GM18873 (cell line): ENCODE measurements around the gene SHB.

Experiments used
- ATAC-seq: cut with Tn5 transposase; IDR thresholded peaks from one replicate; pipeline ENCODE4 v1.9.1; 2021; ENCODE audit warnings: mild to moderate bottlenecking, moderate library complexity, moderate number of reproducible peaks; ENCODE audit not compliant: unreplicated experiment, low FRiP score

SHB gene

DNA sequence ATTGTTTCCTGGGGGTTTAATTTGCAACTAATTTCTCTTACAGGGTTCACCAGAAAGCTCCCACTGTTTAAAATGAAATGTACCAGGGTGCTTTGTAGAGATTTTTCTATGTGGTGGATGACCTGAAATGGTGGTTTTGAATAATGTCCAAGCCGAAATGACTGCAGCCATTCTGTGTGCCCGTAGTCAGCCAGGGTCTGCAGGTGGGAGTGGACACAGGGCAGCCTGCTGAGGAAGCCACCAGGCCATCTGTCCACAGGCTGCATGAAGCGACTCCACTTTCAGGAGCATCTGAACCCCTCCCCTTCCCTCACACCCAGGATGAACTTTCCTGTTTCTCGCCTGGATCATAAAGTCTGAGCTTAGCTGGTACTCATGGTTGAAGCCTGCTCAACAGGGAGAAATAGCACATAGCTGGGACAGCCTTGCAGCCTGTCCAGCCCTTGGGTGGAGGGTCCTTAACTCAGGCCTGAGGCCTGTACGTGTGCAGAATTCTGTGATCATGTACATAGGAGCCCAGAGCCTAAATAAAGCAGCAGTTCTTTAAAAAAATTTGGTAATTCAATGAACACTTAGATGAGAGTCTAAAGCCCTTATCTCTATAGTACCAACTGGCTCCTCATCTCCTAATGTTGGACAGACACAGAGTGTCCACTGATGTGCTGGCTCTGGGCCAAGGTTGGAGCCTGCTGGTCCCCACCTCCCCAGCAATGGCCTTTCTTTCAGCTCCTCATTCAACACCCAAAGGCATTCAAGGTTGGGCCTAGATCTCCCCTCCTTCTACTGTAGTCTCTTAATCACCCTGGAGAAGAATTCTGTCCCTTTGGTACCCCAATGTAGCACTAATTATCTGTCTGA is 72.8 kb downstream of the SHB start:
- no peak for ATAC-seq

DNA sequence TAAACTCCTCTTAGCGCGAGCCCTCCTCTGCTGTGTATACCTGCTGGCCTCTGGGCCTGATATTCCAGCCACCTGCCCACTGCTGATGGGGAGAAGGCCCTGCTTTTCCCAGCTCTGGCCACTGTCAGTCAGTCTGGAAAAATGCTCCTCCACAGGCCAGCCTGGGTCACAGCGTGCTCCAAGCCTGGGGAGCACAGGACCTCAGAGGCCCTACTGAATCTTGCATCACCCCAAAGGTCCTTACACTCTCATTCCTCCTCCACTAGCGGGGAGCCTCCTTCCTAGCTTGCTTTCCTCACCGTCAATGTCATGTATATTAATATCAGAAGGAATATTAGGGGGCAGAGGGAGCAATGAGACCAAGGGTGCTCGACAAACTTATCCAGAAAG is 73.7 kb downstream of the SHB start:
- no peak for ATAC-seq

DNA sequence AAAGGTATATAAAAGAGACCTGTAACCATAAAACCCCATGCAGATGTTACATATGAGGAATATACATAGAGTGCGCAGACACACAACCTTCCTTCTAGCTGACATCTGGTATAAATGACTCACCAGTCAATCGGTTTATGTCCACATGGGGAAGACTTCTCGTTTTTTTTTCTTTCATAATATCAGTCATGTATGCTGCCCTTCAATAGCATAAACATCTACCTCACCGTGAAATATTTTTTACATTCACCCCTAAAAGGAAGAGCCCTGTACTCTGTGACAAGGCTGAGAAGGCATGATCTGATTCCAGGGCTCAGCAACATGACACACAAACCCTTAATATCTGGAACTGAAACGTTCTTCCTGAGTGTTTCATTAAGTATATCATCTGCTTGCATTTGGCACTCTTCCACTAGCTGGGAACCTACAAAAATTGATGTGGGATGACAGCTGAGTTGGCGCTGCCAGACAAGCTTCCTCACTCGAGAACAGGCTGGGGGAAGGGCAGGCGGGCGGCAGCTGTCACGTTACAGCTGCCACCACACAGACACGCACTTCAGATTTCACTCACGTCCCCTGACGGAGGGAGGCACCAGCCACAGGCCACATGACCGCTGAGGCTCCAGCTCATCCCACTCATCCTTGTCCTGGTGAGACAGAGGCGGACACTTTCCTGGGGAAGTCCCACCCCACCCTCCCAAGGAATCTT is 74.2 kb downstream of the SHB start:
- ATAC-seq = peak; percentile 69

DNA sequence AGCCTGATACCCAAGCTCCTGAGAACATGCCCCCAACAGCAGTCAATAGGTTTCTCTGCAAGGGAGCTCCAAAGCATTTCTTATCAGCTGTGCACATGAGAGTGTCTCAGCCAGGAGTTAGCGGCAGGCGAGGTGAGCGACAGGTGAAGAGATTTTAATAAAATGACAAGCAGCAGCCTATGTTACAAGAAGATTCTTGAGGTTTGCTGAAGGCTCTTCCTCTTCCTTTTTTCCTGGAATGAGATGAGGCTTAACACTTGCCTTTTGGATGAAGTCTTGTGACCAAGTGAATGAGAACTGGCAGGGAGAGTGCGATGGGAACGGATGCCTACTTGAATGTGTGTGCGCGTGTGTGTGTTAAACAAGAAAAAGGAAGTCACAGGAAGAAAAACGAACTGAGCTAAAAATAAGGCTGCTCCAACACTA is 76.1 kb downstream of the SHB start:
- no peak for ATAC-seq

GRCh38 chr9:37990404-37991015 is 78.5 kb downstream of the SHB start:
- no peak for ATAC-seq

DNA sequence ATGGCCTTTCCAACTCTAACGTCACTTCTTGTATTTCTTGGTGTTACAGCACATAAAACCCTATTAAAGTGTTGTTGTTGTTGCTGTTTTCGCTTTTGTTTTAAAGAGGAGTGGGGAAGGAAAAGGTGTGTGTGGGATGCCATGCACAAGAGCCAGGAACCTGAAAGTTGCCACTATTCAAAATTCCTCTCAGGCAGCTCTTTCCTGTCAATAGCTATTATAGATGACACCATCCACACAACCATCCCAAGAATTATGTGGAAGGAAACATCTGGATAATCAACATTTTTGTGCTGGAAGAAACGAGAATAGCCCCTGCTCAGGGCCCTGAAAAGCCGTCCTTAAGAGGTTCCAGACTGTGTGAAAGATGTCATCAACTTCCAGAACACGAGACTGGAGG is 79.3 kb downstream of the SHB start:
- ATAC-seq = no peak

DNA sequence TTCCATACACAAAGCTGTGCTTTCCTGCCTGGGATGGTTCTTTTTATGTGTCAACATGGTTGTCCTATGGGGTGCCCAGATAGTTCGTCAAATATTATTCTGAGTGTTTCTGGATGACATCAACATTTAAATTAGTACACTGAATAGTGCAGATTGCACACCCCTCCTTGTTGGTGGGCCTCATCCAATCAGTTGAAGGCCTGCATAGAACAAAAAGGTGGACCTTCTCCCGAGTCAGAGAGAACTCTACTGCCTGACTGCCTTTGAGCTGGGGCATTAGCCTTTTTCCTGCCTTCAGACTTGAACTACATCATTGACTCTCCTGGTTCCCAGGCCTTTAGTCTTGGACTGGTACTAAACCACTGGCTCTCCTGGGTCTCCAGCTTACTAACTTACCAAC is 80.4 kb downstream of the SHB start:
- ATAC-seq = no peak

- no peak for ATAC-seq
These were observed 81.0 kb downstream of the SHB start for GRCh38 chr9:37988041-37988440.

DNA sequence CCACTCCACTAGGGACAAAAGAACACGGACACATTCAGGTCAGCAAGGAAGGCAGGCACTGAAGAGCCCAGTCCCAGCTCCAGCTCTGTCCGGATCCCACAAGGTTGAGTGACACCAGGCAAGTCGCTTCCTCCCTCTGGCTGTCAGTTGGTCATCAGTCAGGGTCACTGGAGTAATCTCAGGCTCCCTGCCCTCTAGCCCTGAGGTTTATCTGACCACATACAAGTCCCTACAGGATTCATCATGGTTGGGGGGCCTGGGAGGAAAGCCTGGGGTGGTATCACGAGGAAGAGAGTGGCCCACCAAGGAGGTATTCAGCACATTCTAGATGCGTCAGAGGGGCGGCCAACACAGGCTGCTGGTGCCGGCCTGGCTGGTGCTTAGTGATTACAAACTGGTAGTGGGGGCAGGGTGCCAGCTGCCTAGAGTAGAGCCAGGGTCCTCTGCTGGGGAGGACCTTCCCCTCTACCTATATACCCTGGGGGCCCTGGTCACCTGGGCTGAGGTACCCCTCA is 81.5 kb downstream of the SHB start:
- no peak for ATAC-seq

GRCh38 chr9:37986771-37987258 is 82.2 kb downstream of the SHB start:
- peak; percentile 58 for ATAC-seq

DNA sequence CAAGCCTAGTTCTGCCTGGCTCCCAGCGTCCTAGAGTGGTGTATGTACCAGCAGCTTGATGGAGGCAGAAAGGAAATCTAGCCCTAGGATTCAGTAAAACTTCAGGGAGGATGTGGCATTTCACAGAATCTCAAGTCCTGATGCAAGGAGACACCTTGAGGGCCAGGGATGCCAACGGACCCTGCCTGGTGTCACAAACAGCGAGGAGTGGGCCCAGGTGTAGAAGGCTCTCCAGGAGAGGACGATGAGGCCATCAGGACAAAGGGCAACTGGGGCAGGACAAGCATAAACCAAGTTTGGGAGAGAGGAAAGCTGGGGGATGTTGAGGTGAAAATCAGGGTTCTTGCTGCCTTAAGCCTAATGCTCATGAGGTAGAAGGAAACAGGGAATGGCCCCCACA is 83.0 kb downstream of the SHB start:
- ATAC-seq = no peak

DNA sequence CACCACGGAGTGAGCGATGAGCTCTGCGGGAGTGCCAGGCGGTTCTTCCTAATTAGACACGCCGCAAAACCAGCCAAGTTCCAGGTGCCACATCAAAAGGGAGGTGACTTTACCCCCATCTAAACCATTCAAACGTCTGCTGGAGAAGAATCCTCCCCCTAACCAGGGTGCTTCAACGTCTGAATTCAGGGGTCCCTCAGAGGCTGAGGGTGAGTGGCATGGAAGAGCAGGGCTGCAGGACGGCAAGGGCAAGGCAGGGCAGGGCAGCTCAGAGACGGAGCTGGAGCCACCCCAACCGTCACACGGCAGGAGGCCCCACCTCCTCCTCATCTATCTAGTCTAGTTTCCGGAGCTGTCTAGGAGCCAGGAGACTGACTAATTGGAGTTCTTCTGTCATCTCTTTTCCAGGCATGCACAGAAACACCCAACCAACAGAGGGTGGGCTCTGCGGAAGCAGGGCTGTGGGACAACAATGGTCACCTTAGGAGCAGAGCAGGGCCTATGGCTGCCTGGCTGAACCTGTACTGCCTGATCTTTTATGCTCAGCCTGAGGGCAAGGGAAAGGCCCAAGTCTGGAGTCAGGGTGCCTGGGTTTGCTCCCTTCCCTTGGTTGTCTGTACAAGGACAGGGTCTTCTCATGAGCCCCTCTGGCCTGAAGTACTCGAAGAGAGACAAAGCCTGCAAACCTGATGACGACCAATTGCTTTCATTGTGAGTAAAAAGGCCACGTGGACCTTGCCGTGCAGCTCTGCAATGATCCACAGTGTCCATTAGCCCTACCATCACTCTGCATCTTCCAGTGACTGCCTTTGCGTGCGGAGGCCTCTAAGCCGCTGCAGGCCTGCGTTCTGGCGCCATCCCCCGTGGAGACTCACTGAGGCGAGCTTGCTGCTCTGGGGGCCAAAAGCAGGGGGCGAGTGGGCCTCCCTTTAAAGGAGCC is 84.1 kb downstream of the SHB start:
- ATAC-seq = no peak

GRCh38 chr9:37984278-37984671 is 84.8 kb downstream of the SHB start:
- no peak for ATAC-seq

DNA sequence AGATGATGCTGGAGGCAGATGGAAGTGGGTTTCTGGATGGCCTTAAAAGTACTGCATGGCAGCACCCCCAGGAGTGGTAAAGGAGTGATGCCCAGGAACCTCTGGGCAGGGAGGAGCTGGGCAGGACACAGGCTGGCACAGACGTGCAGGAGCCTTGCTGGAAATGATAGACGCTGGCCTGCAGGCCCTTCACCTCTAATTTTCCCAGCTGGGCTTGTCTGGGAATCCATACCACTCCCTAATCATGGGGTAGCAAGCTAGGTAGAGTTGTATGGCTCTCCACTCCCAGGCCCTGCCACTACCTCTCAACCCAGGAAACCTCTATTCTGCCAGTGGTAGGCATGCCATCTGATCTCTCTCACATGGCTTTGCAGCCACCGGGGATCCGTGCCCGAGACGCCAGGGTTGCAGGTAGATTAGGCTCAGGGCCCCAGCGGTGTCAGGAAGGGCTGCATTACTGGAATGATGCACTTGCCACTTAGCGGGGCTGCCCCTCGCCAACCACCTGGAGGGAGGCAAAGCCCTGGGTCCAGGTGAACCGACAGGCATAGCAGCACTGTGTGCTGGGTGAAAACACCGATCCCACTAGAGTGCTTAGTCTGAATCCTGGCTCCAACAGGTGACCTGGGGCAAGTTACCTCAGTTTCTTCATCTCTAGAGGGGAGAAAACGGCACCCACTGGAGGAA is 85.5 kb downstream of the SHB start:
- no peak for ATAC-seq

GRCh38 chr9:37979844-37980243 is 89.2 kb downstream of the SHB start:
- no peak for ATAC-seq

- no peak for ATAC-seq
These were observed 90.0 kb downstream of the SHB start for GRCh38 chr9:37978983-37979382.

GRCh38 chr9:37978481-37978864 is 90.6 kb downstream of the SHB start:
- no peak for ATAC-seq

DNA sequence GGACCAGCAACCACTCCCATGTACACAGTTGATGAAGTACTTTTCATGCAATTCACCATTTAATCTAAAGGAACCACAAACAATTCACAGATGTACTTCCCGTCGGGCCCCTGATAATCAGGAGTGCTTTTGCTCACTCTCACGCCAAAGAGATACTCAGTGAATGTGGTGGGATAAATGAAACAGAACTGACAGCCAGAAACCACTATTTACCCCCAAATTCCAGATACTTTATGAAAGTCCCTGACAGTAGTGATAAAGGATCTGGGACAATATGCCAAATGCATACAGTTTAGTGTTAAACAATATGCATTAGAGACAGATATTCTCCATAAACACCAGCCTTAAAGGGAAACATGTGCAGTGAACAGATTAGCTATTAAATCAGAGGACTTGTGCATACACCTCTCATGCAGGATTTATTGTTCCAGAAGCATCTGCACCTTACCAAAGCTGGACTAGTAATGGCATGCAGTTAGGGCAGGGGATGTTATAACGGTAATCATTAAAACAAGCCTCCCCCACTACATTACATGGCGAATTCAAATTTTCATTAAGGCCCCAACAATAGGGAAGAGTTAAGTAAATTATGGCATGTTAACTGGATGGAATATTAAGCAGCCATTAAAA is 91.1 kb downstream of the SHB start:
- no peak for ATAC-seq
